ENCODE measurements around the gene LILRB4.
"Not testable (repeated sequence)": the region's sequence is repeated elsewhere in the genome, so short reads cannot be mapped to it uniquely, and the experiment has no call there.

Gene LILRB4

DNA sequence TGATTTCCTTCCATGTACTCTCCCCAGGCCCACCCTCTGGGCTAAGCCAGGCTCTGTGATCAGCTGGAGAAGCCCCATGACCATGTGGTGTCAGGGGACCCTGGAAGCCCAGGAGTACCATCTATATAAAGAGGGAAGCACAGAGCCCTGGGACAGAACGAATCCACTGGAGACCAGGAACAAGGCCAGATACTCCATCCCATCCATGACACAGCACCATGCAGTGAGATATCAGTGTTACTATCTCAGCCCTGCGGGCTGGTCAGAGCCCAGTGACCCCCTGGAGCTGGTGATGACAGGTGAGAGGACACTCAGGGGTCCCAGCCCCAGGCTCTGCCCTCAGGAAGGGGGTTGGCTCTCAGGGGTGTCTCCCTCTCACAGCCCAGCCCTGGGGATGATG, 34.0 kb downstream of the LILRB4 start:
- no peak for DNase-seq

DNA sequence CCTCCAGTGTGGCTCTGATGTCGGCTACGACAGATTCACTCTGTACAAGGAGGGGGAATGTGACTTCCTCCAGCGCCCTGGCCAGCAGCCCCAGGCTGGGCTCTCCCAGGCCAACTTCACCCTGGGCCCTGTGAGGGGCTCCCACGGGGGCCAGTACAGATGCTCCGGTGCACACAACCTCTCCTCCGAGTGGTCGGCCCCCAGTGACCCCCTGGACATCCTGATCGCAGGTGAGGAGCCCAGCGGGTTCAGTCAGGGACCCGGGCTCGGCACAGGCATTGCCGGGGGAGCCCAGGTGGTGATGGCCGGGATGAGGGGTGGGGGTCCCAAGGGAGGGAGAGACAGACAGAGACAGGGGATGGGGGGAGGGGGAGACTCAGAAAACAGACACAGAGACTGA, 34.9 kb downstream of the LILRB4 start:
- DNase-seq, result not testable (repeated sequence)

DNA sequence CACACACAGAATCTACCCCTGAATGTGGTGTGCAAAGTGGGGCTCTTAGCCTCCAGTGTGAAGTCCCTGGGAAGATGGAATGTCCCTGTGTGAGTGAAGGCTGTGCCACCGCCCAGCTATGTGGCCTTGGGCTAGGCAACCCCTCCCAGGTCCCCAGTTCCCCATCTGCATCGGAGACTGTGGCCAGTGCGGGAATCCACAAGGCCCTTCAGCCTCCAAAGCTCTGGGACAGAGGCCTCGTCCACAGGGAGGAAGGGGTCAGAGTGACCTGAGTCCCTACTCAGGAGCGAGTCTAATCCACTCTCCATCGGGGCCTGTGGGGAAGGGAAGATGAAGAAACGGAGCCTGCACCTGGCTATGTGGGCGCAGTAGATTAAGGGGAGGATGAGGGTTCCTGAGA, 42.1 kb downstream of the LILRB4 start:
- DNase-seq, result no peak

DNA sequence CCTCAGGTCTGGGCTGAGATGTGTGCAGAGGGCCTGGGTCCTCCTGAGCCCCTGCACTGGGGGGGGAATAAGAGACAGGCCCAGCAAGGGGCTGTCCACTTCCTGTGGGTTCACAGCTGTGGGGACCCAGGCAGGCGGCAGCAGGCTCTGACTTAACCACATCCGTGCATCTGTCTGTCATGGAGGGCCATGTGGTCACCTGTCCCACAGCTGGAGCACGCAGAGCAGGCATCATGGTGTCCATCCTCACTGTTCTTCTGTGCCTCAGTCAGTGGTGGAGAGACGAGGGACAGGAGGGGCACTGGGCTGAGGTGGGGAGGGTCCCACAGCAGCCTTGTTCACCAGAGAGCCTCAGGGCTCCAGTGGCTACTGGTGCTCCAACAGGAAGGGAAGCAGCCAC, 45.2 kb downstream of the LILRB4 start:
- no peak for DNase-seq

DNA sequence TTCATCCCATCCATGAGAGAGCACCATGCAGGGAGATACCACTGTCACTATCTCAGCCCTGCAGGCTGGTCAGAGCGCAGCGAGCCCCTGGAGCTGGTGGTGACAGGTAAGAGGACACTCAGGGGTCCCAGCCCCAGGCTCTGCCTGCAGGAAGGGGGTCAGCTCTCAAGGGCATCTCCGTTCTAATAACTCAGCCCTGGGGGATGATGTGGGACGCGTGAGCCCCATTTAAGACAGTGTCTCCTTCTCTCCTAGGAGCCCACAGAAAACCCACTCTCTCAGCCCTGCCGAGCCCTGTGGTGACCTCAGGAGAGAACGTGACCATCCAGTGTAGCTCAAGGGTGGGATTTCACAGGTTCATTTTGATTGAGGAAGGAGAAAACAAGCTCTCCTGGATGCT, 46.0 kb downstream of the LILRB4 start:
- no peak for DNase-seq

DNA sequence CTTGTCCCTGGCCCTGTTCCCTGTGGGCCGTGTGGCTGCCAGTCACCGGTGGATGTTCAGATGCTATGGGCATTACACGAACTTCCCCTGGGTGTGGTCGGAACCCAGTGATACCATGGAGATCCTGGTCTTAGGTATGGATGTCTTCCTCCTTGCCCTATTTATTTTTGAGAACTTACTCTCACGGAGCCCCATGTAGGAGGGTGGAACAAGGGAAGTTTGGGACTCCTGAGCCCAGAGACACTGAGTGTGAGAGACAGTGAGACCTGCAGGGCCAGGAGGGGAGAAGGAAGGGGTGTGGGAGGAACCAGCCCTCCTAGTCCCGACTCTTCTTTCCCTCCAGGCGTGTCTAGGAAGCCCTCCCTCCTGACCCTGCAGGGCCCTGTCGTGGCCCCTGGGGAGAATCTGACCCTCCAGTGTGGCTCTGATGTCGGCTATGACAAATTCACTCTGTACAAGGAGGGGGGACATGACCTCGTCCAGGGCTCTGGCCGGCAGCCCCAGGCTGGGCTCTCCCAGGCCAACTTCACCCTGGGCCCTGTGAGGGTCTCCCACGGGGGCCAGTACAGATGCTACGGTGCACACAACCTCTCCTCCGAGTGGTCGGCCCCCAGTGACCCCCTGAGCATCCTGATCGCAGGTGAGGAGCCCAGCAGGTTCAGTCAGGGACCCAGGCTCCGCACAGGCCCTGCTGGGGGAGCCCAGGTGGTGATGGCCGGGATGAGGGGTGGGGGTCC, 46.6 kb downstream of the LILRB4 start:
- no peak for DNase-seq

DNA sequence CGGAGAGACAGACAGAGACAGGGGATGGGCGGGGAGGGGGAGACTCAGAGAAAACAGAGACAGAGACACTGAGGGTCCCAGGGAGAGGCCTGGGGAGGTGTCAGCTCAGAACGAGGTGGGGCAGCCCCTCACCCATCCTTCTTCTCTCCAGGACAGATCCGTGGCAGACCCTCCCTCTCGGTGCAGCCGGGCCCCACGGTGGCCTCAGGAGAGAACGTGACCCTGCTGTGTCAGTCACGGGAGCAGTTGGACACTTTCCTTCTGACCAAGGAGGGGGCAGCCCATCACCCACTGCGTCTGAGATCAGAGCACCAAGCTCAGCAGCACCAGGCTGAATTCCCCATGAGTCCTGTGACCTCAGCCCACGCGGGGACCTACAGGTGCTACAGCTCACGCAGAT, 47.2 kb downstream of the LILRB4 start:
- not testable (repeated sequence) for DNase-seq
